GM12878 (cell line): ENCODE data around the gene MYOC. TPM values are rescaled to one million over a fixed set of nuclear protein-coding genes. Genes with fewer than 3 reads are reported as not detected.

ENCODE experiments used
- ATAC-seq: fragments of 200-7000 bp; cut with Tn5 transposase; 3 replicates; pipeline ENCODE4 v1.9.1; 2020; ENCODE audit warnings: mild to moderate bottlenecking, moderate library complexity
- BruUV-seq: library from RNA; stranded (reverse); fragments of 400-500 nt; replicated peaks from 2 replicates; lab custom pipeline; 2021; lab: Mats Ljungman, UMichigan
- CTCF ChIA-PET: fragments of 300-600 bp; sonication (Branson Sonifier 250); formaldehyde crosslinking; extraction: SDS; loops from one replicate; lab custom pipeline; 2021; ENCODE audit warnings: inconsistent platforms; lab: Yijun Ruan, JAX
- POLR2A ChIA-PET: fragments of 350-600 bp; formaldehyde crosslinking; extraction: SDS; loops from one replicate; lab custom pipeline; 2021; ENCODE audit warnings: inconsistent platforms; lab: Charles Lee
- RAD21 ChIA-PET: fragments of 300-600 bp; sonication (Branson Sonifier 250); formaldehyde crosslinking; loops from one replicate; lab custom pipeline; 2023; ENCODE audit warnings: antibody characterized with exemption; ENCODE audit not compliant: unreplicated experiment; lab: Charles Lee
- SMC1A ChIA-PET: fragments of 300-600 bp; sonication (Branson Sonifier 250); formaldehyde crosslinking; loops from one replicate; lab custom pipeline; 2023; ENCODE audit not compliant: unreplicated experiment, uncharacterized antibody; lab: Charles Lee
- DNase-seq: peaks from one replicate; pipeline ENCODE4 v3.0.0-alpha.2; 2011; ENCODE audit warnings: low read depth, low spot score
- FAIRE-seq: peaks from 3 replicates; lab custom pipeline; 2011; peaks lifted over from hg19 to GRCh38; lab: Jason Lieb, UNC
- H2AFZ ChIP-seq: 2 replicates; pipeline ENCODE4 v1.6.0; 2011; ENCODE audit warnings: low read depth, low read length, control low read depth; ENCODE audit not compliant: control insufficient read depth
- H3K27ac ChIP-seq: 2 replicates; pipeline ENCODE4 v1.5.1; 2011; ENCODE audit warnings: control low read depth; ENCODE audit not compliant: control insufficient read depth, insufficient read depth
- H3K27me3 ChIP-seq, 2 experiments: replicated peaks in 1 of 2; 2 replicates each; pipeline versions ENCODE4 v1.6.0 to v1.6.1; 2011; ENCODE audit warnings: low read length in 1 of 2; ENCODE audit not compliant: control insufficient read depth in 2 of 2, insufficient read depth in 2 of 2
- H3K36me3 ChIP-seq, 2 experiments: 2 replicates each; pipeline ENCODE4 v1.5.1; 2011; ENCODE audit warnings: low read length in 1 of 2; ENCODE audit not compliant: control insufficient read depth in 2 of 2, insufficient read depth in 2 of 2
- H3K4me1 ChIP-seq: 2 replicates; pipeline ENCODE4 v1.6.1; 2011; ENCODE audit warnings: mild to moderate bottlenecking, low read length, moderate library complexity, mixed read lengths; ENCODE audit not compliant: control insufficient read depth, insufficient read depth
- H3K4me2 ChIP-seq: 2 replicates; pipeline ENCODE4 v1.6.0; 2011; ENCODE audit warnings: control low read depth; ENCODE audit not compliant: control insufficient read depth, insufficient read depth
- H3K4me3 ChIP-seq: fragments of 200-600 bp; sonication (generic); 2 replicates; pipeline ENCODE4 v1.5.1; 2016
- H3K79me2 ChIP-seq: 2 replicates; pipeline ENCODE4 v1.6.0; 2011; ENCODE audit warnings: low read length; ENCODE audit not compliant: control insufficient read depth, insufficient read depth
- H3K9ac ChIP-seq: 2 replicates; pipeline ENCODE4 v1.8.0; 2011; ENCODE audit warnings: low read length, control low read depth, mixed read lengths; ENCODE audit not compliant: control insufficient read depth, insufficient read depth
- H3K9me3 ChIP-seq: replicated peaks from 3 replicates; pipeline ENCODE4 v1.5.1; 2011; ENCODE audit warnings: mild to moderate bottlenecking, low read length; ENCODE audit not compliant: control insufficient read depth, insufficient read depth
- H4K20me1 ChIP-seq: 2 replicates; pipeline ENCODE4 v1.6.0; 2011; ENCODE audit not compliant: control insufficient read depth, insufficient read depth
- ATF3 ChIP-seq: IDR thresholded peaks from 2 replicates; pipeline ENCODE4 v1.6.1; 2011; ENCODE audit warnings: low read depth, mild to moderate bottlenecking, low read length, moderate library complexity, borderline replicate concordance; ENCODE audit errors: extremely low read depth
- BACH1 ChIP-seq: fragments of 450-650 bp; IDR thresholded peaks from 2 replicates; pipeline ENCODE4 v1.6.1; 2017; ENCODE audit warnings: mild to moderate bottlenecking, borderline replicate concordance
- BMI1 ChIP-seq: fragments of 450-650 bp; IDR thresholded peaks from 2 replicates; pipeline ENCODE4 v1.6.1; 2016; ENCODE audit warnings: mild to moderate bottlenecking, moderate library complexity, borderline replicate concordance
- CBX3 ChIP-seq: fragments of 200-600 bp; sonication (generic); IDR thresholded peaks from 2 replicates; pipeline ENCODE4 v1.6.1; 2016; ENCODE audit warnings: low read depth, borderline replicate concordance
- CTCF ChIP-seq, 3 experiments: IDR thresholded peaks in 2 of 3; conservative IDR thresholded peaks in 1 of 3; 2 replicates each; pipeline ENCODE4 v1.5.1; 2011; ENCODE audit warnings: low read depth in 3 of 3, low read length in 3 of 3, mild to moderate bottlenecking in 3 of 3, control low read depth in 2 of 3, moderate library complexity in 2 of 3, inconsistent platforms in 1 of 3, mixed read lengths in 1 of 3; ENCODE audit not compliant: control insufficient read depth in 2 of 3, insufficient read depth in 1 of 3; ENCODE audit errors: extremely low read depth in 1 of 3
- KAT2A ChIP-seq: conservative IDR thresholded peaks from 2 replicates; pipeline ENCODE4 v1.6.1; 2011; ENCODE audit warnings: low read depth, low read length; ENCODE audit not compliant: control insufficient read depth
- MEF2A ChIP-seq: IDR thresholded peaks from 2 replicates; pipeline ENCODE4 v1.6.1; 2011; ENCODE audit warnings: low read depth, mild to moderate bottlenecking, low read length, moderate library complexity; ENCODE audit not compliant: insufficient read depth
- MTA3 ChIP-seq: IDR thresholded peaks from 2 replicates; pipeline ENCODE4 v1.6.1; 2012; ENCODE audit warnings: low read length, inconsistent platforms, borderline replicate concordance
- NFIC ChIP-seq: IDR thresholded peaks from 2 replicates; pipeline ENCODE4 v1.6.1; 2012; ENCODE audit warnings: low read depth, mild to moderate bottlenecking, inconsistent platforms, low read length, moderate library complexity
- PML ChIP-seq: IDR thresholded peaks from 2 replicates; pipeline ENCODE4 v1.6.1; 2012; ENCODE audit warnings: low read length, inconsistent platforms
- RB1 ChIP-seq: fragments of 450-650 bp; formaldehyde crosslinking; IDR thresholded peaks from 2 replicates; pipeline ENCODE4 v1.6.1; 2017; ENCODE audit warnings: mild to moderate bottlenecking, borderline replicate concordance
- RBBP5 ChIP-seq: fragments of 200-600 bp; sonication (generic); conservative IDR thresholded peaks from 2 replicates; pipeline ENCODE4 v1.6.1; 2016
- SIN3A ChIP-seq: IDR thresholded peaks from 2 replicates; pipeline ENCODE4 v1.6.1; 2012; ENCODE audit warnings: low read depth, low read length, improper control_type of control experiment
- TAF1 ChIP-seq: IDR thresholded peaks from 2 replicates; pipeline ENCODE4 v1.6.1; 2011; ENCODE audit warnings: mild to moderate bottlenecking, low read depth, low read length, borderline replicate concordance
- TARDBP ChIP-seq: IDR thresholded peaks from 2 replicates; pipeline ENCODE4 v1.6.1; 2016; ENCODE audit warnings: borderline replicate concordance
- WRNIP1 ChIP-seq: IDR thresholded peaks from 2 replicates; pipeline ENCODE4 v1.6.1; 2011; ENCODE audit warnings: low read depth, low read length, improper control_type of control experiment, borderline replicate concordance
- ZBED1 ChIP-seq: IDR thresholded peaks from 2 replicates; pipeline ENCODE4 v1.6.1; 2016; ENCODE audit warnings: borderline replicate concordance
- ZNF274 ChIP-seq: IDR thresholded peaks from one replicate; pipeline ENCODE4 v1.8.0; 2011; ENCODE audit not compliant: insufficient read length, insufficient read depth
- ZNF592 ChIP-seq: fragments of 450-650 bp; IDR thresholded peaks from 2 replicates; pipeline ENCODE4 v1.6.1; 2017; ENCODE audit warnings: mild to moderate bottlenecking, moderate library complexity
- WGBS: methylation state at CpG from one replicate; pipeline ENCODE4 v1.1.6; 2016; ENCODE audit warnings: low lambda C conversion rate; ENCODE audit not compliant: insufficient replicate concordance, insufficient coverage; ENCODE audit errors: missing lambda C conversion rate; 5-methylcytosine and 5-hydroxymethylcytosine counted together
- in situ Hi-C: fragments of 300-500 bp; cut with MboI; formaldehyde crosslinking; loops from 9 replicates; pipeline ENCODE4 v1.14.3; 2018; ENCODE audit warnings: mixed read lengths
- intact Hi-C: fragments of 100-400 bp; cut with micrococcal nuclease; formaldehyde crosslinking; loops from one replicate; pipeline ENCODE4 v1.14.2; 2022; ENCODE audit not compliant: unreplicated experiment
- polyA plus RNA-seq, 11 experiments: library from polyadenylated mRNA; depleted of rRNA in 4 of 11; unstranded in 6 of 11; stranded (reverse) in 5 of 11; fragments of >200 nt; fragmentation: Nextera tagmentation in 4 of 11; fragmentation: Illumina TruSeq in 1 of 11; extraction: Ambion mirVana in 4 of 11; extraction: Trizol in 1 of 11; gene quantifications; 1 replicate in 1 of 11; 2 replicates in 10 of 11; pipeline versions ENCODE4 v1.2.1 to v1.2.3, GENCODE V29; 2011 to 2016; ENCODE audit warnings: inconsistent platforms in 2 of 11, missing spikeins in 2 of 11, low read depth in 1 of 11
- total RNA-seq, 4 experiments: library from RNA; depleted of rRNA in 3 of 4; stranded (reverse); fragments of >200 nt in 3 of 4; fragmentation: Illumina TruSeq in 1 of 4; extraction: Trizol in 1 of 4; gene quantifications; 2 replicates each; pipeline versions ENCODE4 v1.2.1 to v1.2.3, GENCODE V29; 2013 to 2021

The MYOC gene
- total and polyA plus RNA-seq, 10 of the 15 experiments (the other 5 are each of a cell fraction or from before 2014, with no cell fraction given) = not detected

GRCh38 chr1:171597203-171597602 lies 55.3 kb downstream of the MYOC start:
- FAIRE-seq (no peak), ATAC-seq (no peak), DNase-seq (no peak)
- Histone ChIP-seq H3K79me2 (no peaks in the 10 kb centered on the region), H3K27ac (no peak overlapping the region), H3K4me2 (no peak overlapping the region), H3K9ac (no peak overlapping the region), H3K4me1 (no peaks in the 10 kb centered on the region), H4K20me1 (no peaks in the 10 kb centered on the region), H3K36me3 (peaks cover 3 to 8% of the 10 kb centered on the region in 2 experiments), H2AFZ (no peak overlapping the region), H3K27me3 (no peaks in the 10 kb centered on the region), H3K4me3 (no peak overlapping the region), H3K9me3 (no peaks in the 10 kb centered on the region)
- in situ Hi-C loops (no loop called here), intact Hi-C loops (no loop called here)
- ChIA-PET CTCF (interaction anchor here (1.1 to 8.3 kb wide), 4 partner anchors 12 to 48 kb away, joined by 3 to 60 read pairs (median 11); no protein-coding TSS in a partner anchor), POLR2A (interaction anchor here (1.0 to 3.1 kb wide), 4 partner anchors 9 to 56 kb away, joined by 4 to 13 read pairs (median 8); no protein-coding TSS in a partner anchor), RAD21 (interaction anchor here (1.0 to 2.3 kb wide), 4 partner anchors 10 to 97 kb away, joined by 3 to 7 read pairs (median 4); no protein-coding TSS in a partner anchor), SMC1A (interaction anchor here (0.6 to 6.9 kb wide), 12 partner anchors 9 to 141 kb away, joined by 3 to 37 read pairs (median 4); partner anchors contain the start of genes MYOCOS and PRRC2C)
- TF ChIP-seq BMI1 (no peak), WRNIP1 (no peak), ZBED1 (no peak), ZNF592 (no peak), KAT2A (no peak), MEF2A (no peak), SIN3A (no peak), ATF3 (no peak), ZNF274 (no peak), CBX3 (no peak), RB1 (no peak), PML (no peak), MTA3 (no peak), BACH1 (no peak), TARDBP (no peak), RBBP5 (no peak), NFIC (no peak), TAF1 (no peak), CTCF (IDR thresholded peaks at IDR 0.05 in 2 of 3, conservative IDR thresholded peaks at IDR 0.05 in 1 of 3; ENCODE audit: control insufficient read depth in 2 of 3, extremely low read depth in 1 of 3, insufficient read depth in 1 of 3, low read depth in 3 of 3, low read length in 3 of 3) (no peak)
- WGBS = 100% methylated on average over 1 of the region's 1 CpG
- no TSS peak for BruUV-seq
